Thyroid gland (tissue), 4 donors: Measurements from ENCODE around the gene PPDPF. TPM values are rescaled to one million over a fixed set of nuclear protein-coding genes. Genes with fewer than 3 reads are reported as not detected.

Experiments used
- DNase-seq, 2 donors: peaks; one replicate each; pipeline ENCODE4 v3.0.0-alpha.2; 2019
- H3K27ac ChIP-seq, 3 donors: fragments of 200-600 bp; sonication (generic); 1 replicate in 2 of 3; 2 replicates in 1 of 3; pipeline ENCODE4 v1.5.1; 2016 to 2019; ENCODE audit warnings: mild to moderate bottlenecking in 1 of 3, moderate library complexity in 1 of 3
- H3K27me3 ChIP-seq: fragments of 200-600 bp; sonication (generic); one replicate; pipeline ENCODE4 v1.5.1; 2019
- H3K36me3 ChIP-seq, 2 donors: fragments of 200-600 bp; sonication (generic); one replicate each; pipeline ENCODE4 v1.5.1; 2016 to 2019
- H3K4me1 ChIP-seq, 2 donors: fragments of 200-600 bp; sonication (generic); one replicate each; pipeline ENCODE4 v1.5.1; 2017 to 2019
- H3K4me3 ChIP-seq, 3 donors: fragments of 200-600 bp; sonication (generic); replicated peaks in 1 of 3; 1 replicate in 2 of 3; 2 replicates in 1 of 3; pipeline ENCODE4 v1.5.1; 2016; ENCODE audit warnings: mild to moderate bottlenecking in 1 of 3
- H3K9me3 ChIP-seq: fragments of 200-600 bp; sonication (generic); one replicate; pipeline ENCODE4 v1.5.1; 2017
- CTCF ChIP-seq, 6 experiments: fragments of 200-600 bp in 3 of 6; fragments of 450-650 bp in 3 of 6; sonication (generic) in 3 of 6; IDR thresholded peaks; one replicate each; pipeline ENCODE4 v1.5.1; 2016 to 2019; ENCODE audit warnings: antibody characterized with exemption in 6 of 6, mild to moderate bottlenecking in 2 of 6, inconsistent platforms in 1 of 6, moderate library complexity in 1 of 6
- POLR2A ChIP-seq, 2 donors: fragments of 450-650 bp; IDR thresholded peaks; one replicate each; pipeline ENCODE4 v1.6.1; 2017; ENCODE audit warnings: antibody characterized with exemption in 2 of 2, mild to moderate bottlenecking in 2 of 2, moderate library complexity in 1 of 2
- WGBS, 2 donors: methylation state at CpG; one replicate each; pipeline ENCODE4 v1.1.5; 2017; 5-methylcytosine and 5-hydroxymethylcytosine counted together
- intact Hi-C: fragments of 100-400 bp; cut with DNase I; formaldehyde crosslinking; loops from one replicate; pipeline ENCODE4 v1.15.1; 2023
- total RNA-seq, 4 donors: library from RNA; depleted of rRNA; stranded (reverse); fragments of >200 nt; gene quantifications; one replicate each; pipeline ENCODE4 v1.2.3, GENCODE V29; 2016

Gene PPDPF
- total RNA-seq, 4 donors from 2014 or later: 82.0 to 226 (median 146) TPM

DNA sequence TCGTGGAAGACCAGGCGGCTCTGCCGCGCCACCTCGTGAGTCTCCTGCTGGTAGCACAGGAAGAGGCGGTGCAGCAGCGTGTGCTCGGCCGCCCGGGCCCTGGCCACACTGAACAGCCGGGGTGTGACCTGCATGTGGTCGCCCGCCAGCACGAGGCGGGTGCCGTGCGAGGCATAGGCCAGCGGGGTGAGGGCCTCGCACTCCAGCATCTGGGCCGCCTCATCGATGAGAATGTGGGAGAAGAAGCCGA is 46.5 kb downstream of the PPDPF start:
- peaks cover 17 to 28% of the 10 kb centered on the region in 2 donors for H3K36me3 ChIP-seq
- TF ChIP-seq CTCF (IDR thresholded peaks at IDR 0.05): no peak
- TF ChIP-seq POLR2A (IDR thresholded peaks at IDR 0.05): no peak
- 91 to 93% methylated on average over 15 to 21 of the region's 22 CpGs for WGBS, 2 donors

DNA sequence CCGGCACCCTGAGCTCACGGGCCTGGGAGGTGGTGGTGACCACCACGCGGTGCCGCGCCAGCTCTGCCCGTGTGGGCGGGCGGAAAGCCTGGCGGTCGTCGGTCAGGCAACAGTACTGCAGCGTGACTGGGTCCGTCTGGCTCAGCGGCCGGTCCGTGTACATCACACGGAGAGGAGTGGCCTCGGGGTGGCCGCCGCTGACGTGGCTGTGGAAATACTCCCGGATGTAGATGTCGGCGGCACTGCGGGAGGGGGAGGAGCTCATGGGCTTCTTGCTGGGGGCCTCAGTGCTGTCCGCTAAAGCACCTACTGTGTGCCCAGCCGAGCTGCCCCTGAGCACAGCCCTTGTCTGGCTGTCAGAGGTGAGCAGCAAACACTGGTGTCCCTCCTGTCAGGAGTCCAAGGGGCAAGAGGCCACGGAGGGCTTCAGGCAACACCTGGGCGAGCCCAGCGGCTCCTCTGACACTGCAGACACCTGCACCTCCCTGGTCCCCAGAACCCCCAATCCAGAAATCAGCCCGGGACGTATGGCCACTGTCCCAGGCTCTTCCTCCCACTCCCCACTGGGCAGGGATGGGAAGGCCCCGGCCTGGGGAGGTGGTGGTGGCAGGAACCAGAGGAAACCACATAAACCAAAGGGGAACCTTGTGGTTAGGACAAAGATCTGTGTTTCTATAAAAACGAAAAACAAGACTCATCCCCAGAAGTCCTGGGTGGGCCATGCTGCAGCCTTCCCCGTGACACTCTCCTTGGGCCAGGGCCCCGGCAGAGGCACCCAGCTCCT is 47.0 kb downstream of the PPDPF start:
- intact Hi-C loops: no loop called here
- 84 to 91% methylated on average over 25 to 34 of the region's 37 CpGs for WGBS, 2 donors
- Histone ChIP-seq H3K4me3 (no peak overlapping the region), H3K27ac (no peak overlapping the region), H3K9me3 (no peaks in the 10 kb centered on the region), H3K4me1 (peaks cover 0 to 3% of the 10 kb centered on the region in 2 donors), H3K36me3 (peaks cover 12 to 23% of the 10 kb centered on the region in 2 donors), H3K27me3 (no peaks in the 10 kb centered on the region)
- DNase-seq: no peak
- TF ChIP-seq POLR2A (IDR thresholded peaks at IDR 0.05) (no peak), CTCF (IDR thresholded peaks at IDR 0.05) (no peak)

More for the DNA sequence above, 46.5 kb downstream of the PPDPF start:
- intact Hi-C loops: no loop called here
- Histone ChIP-seq H3K27ac (no peak overlapping the region), H3K9me3 (no peaks in the 10 kb centered on the region), H3K4me3 (no peak overlapping the region), H3K4me1 (no peaks in the 10 kb centered on the region), H3K27me3 (no peaks in the 10 kb centered on the region)
- no peak for DNase-seq

GRCh38 chr20:63568170-63568981 is 47.8 kb downstream of the PPDPF start:
- Histone ChIP-seq H3K9me3 (no peaks in the 10 kb centered on the region), H3K36me3 (peaks cover 4 to 15% of the 10 kb centered on the region in 2 donors), H3K27ac (no peak overlapping the region), H3K27me3 (no peaks in the 10 kb centered on the region), H3K4me1 (peaks cover 6 to 11% of the 10 kb centered on the region in 2 donors), H3K4me3 (no peak overlapping the region)
- intact Hi-C loops: no loop called here
- TF ChIP-seq POLR2A (IDR thresholded peaks at IDR 0.05): no peak
- TF ChIP-seq CTCF (IDR thresholded peaks at IDR 0.05): no peak
- 82 to 93% methylated on average over 3 to 23 of the region's 43 CpGs for WGBS, 2 donors
- no peak for DNase-seq

DNA sequence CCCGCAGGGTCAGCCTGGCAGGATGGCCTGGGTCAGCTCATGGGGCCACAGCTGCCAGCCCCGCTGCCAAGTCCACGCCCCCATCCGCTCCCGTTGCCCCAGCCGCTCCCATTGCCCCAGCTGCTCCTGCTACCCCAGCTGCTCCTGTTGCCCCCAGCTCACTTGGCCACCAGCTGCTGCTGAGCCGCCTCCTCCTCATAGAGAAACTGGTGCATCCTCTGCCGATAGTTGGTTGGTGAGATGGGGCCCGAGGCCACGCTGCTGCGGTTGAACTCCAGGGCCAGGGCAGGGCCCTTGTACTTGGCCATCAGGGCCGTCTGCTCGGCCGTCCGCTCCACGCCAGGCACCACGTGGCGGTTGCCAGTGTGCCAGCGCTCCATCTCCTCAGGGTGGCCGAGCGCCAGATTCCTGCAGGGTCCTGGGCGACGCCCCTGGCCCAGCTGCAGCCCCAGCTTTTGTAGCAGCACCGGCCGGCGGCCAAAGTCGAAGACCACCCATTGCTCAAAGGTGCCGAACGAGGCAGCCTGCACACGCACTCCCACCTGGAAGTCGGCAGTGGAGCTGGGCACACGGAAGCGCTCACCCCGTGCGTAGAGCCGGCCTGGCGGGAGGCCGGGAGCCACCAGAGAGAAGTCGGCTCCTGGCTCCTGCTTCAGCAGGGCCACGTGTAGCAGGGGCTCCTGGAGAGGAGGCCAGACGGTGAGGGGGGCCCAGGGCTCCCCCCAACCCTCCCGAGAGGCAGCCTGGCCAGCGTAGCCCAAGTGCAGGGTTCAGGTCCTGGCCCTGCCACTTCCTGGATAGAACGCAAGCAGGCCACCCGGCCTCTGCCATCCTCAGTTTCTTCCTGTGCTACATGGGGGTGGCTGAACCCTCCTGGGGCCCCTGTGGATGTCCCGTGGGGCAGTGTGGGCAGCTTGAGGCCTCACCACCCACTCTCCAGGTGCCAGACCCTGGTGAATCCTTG is 48.7 kb downstream of the PPDPF start:
- DNase-seq: no peak

More for the DNA sequence above, 48.7 kb downstream of the PPDPF start:
- intact Hi-C loops: no loop called here
- H3K27me3 ChIP-seq: no peaks in the 10 kb centered on the region
- TF ChIP-seq CTCF (IDR thresholded peaks at IDR 0.05) (no peak), POLR2A (IDR thresholded peaks at IDR 0.05) (no peak)
- WGBS, 2 donors: 87 to 95% methylated on average over 11 to 15 of the region's 46 CpGs
- peaks cover 10 to 14% of the 10 kb centered on the region in 2 donors for H3K4me1 ChIP-seq
- no peak overlapping the region for H3K27ac ChIP-seq
- H3K9me3 ChIP-seq: no peaks in the 10 kb centered on the region
- H3K36me3 ChIP-seq: peaks cover 4 to 8% of the 10 kb centered on the region in 2 donors
- H3K4me3 ChIP-seq: no peak overlapping the region
